A549 (cell line): ENCODE measurements around the gene AGTRAP. TPM values are rescaled to one million over a fixed set of nuclear protein-coding genes. Genes with fewer than 3 reads are reported as not detected.

ENCODE experiments used
- ATAC-seq, 2 experiments: fragments of 200-7000 bp in 1 of 2; fragments of >200 bp in 1 of 2; cut with Nextera tagmentation in 1 of 2; cut with Tn5 transposase in 1 of 2; 3 replicates each; pipeline versions ENCODE4 v1.8.0 to v1.9.1; 2018 to 2020; ENCODE audit warnings: mild to moderate bottlenecking in 1 of 2, moderate library complexity in 1 of 2
- CTCF ChIA-PET: fragments of 300-600 bp; sonication (Branson Sonifier 250); formaldehyde crosslinking; extraction: SDS; loops from one replicate; lab custom pipeline; 2021; ENCODE audit warnings: antibody characterized with exemption, inconsistent platforms; lab: Yijun Ruan, JAX
- POLR2A ChIA-PET: fragments of 350-600 bp; formaldehyde crosslinking; extraction: SDS; loops from one replicate; lab custom pipeline; 2021; ENCODE audit warnings: antibody characterized with exemption, inconsistent platforms; lab: Yijun Ruan, JAX
- DNase-seq, 2 experiments: peaks; one replicate each; pipeline versions ENCODE4 v3.0.0 to v3.0.0-alpha.2; 2011 to 2016; ENCODE audit warnings: low read depth in 1 of 2, low spot score in 1 of 2
- FAIRE-seq: peaks from 2 replicates; lab custom pipeline; 2011; peaks lifted over from hg19 to GRCh38; lab: Jason Lieb, UNC
- H3K27ac ChIP-seq, 2 experiments: fragments of >200 bp; sonication (Bioruptor Twin); formaldehyde crosslinking; 3 replicates each; pipeline ENCODE4 v1.5.1; 2016 to 2017
- H3K4me1 ChIP-seq: fragments of >200 bp; sonication (Bioruptor Twin); formaldehyde crosslinking; 3 replicates; pipeline ENCODE4 v1.6.1; 2016
- H3K4me2 ChIP-seq: fragments of >200 bp; sonication (Bioruptor Twin); formaldehyde crosslinking; 3 replicates; pipeline ENCODE4 v1.6.1; 2016
- H3K4me3 ChIP-seq: fragments of >200 bp; sonication (Bioruptor Twin); formaldehyde crosslinking; 3 replicates; pipeline ENCODE4 v1.5.1; 2016
- H3K9me3 ChIP-seq: fragments of >200 bp; sonication (Bioruptor Twin); formaldehyde crosslinking; 3 replicates; pipeline ENCODE4 v1.6.1; 2016
- ATOH8 ChIP-seq: fragments of 250-450 bp; sonication (Bioruptor Pico); IDR thresholded peaks from 2 replicates; pipeline ENCODE4 v1.5.0; 2020; ENCODE audit warnings: low read depth, mild to moderate bottlenecking, moderate library complexity
- BCL3 ChIP-seq: fragments of >200 bp; sonication (Bioruptor Twin); formaldehyde crosslinking; IDR thresholded peaks from 3 replicates; pipeline ENCODE4 v1.6.1; 2016
- CEBPB ChIP-seq, 2 experiments: fragments of >200 bp in 1 of 2; sonication (Bioruptor Twin) in 1 of 2; formaldehyde crosslinking in 1 of 2; IDR thresholded peaks; 2 replicates each; pipeline ENCODE4 v1.6.1; 2012 to 2016
- CHD2 ChIP-seq: fragments of 150-350 bp; IDR thresholded peaks from 2 replicates; pipeline ENCODE4 v1.6.1; 2014; ENCODE audit warnings: low read length; ENCODE audit not compliant: partially characterized antibody
- CHD4 ChIP-seq: fragments of 200-600 bp; sonication (generic); IDR thresholded peaks from 2 replicates; pipeline ENCODE4 v1.6.1; 2016; ENCODE audit warnings: antibody characterized with exemption, mild to moderate bottlenecking, borderline replicate concordance
- EHF ChIP-seq: fragments of 250-450 bp; sonication (Bioruptor Pico); IDR thresholded peaks from 2 replicates; pipeline ENCODE4 v1.5.0; 2020; ENCODE audit warnings: mild to moderate bottlenecking
- EHMT2 ChIP-seq: fragments of 200-600 bp; sonication (generic); IDR thresholded peaks from 2 replicates; pipeline ENCODE4 v1.6.1; 2016; ENCODE audit warnings: antibody characterized with exemption, low read depth, mild to moderate bottlenecking, moderate library complexity
- ESRRA ChIP-seq: fragments of 150-350 bp; IDR thresholded peaks from 2 replicates; pipeline ENCODE4 v1.6.1; 2014; ENCODE audit warnings: mild to moderate bottlenecking, low read length, borderline replicate concordance
- FOSL2 ChIP-seq, 2 experiments: fragments of 450-650 bp in 1 of 2; fragments of >200 bp in 1 of 2; sonication (Bioruptor Twin) in 1 of 2; formaldehyde crosslinking; IDR thresholded peaks; 2 replicates each; pipeline versions ENCODE4 v1.5.0 to v1.6.1; 2016 to 2020; ENCODE audit warnings: mild to moderate bottlenecking in 1 of 2, moderate library complexity in 1 of 2
- FOXS1 ChIP-seq: fragments of 250-450 bp; sonication (Bioruptor Pico); IDR thresholded peaks from 2 replicates; pipeline ENCODE4 v1.5.0; 2020; ENCODE audit warnings: mild to moderate bottlenecking, moderate library complexity
- GATA3 ChIP-seq: IDR thresholded peaks from 2 replicates; pipeline ENCODE4 v1.6.1; 2012; ENCODE audit warnings: borderline replicate concordance
- HOXA7 ChIP-seq: fragments of 250-450 bp; sonication (Bioruptor Pico); IDR thresholded peaks from 2 replicates; pipeline ENCODE4 v1.5.0; 2020; ENCODE audit warnings: mild to moderate bottlenecking, moderate library complexity
- HOXB13 ChIP-seq: fragments of 250-450 bp; sonication (Bioruptor Pico); IDR thresholded peaks from 2 replicates; pipeline ENCODE4 v1.5.0; 2020; ENCODE audit warnings: low read depth, mild to moderate bottlenecking, moderate library complexity
- JUNB ChIP-seq: fragments of >200 bp; sonication (Bioruptor Twin); formaldehyde crosslinking; IDR thresholded peaks from 2 replicates; pipeline ENCODE4 v1.6.1; 2016
- KDM1A ChIP-seq: fragments of 200-600 bp; sonication (generic); IDR thresholded peaks from 2 replicates; pipeline ENCODE4 v1.6.1; 2016; ENCODE audit warnings: low read depth, mild to moderate bottlenecking
- KDM5A ChIP-seq: fragments of 200-600 bp; sonication (generic); IDR thresholded peaks from 2 replicates; pipeline ENCODE4 v1.6.1; 2016; ENCODE audit warnings: antibody characterized with exemption, mild to moderate bottlenecking
- MAX ChIP-seq: IDR thresholded peaks from 2 replicates; pipeline ENCODE4 v1.6.1; 2012
- MAZ ChIP-seq: fragments of 150-350 bp; IDR thresholded peaks from 2 replicates; pipeline ENCODE4 v1.6.1; 2014; ENCODE audit warnings: antibody characterized with exemption, low read depth, low read length, borderline replicate concordance
- NPAS2 ChIP-seq: fragments of 250-450 bp; sonication (Bioruptor Pico); IDR thresholded peaks from 2 replicates; pipeline ENCODE4 v1.8.0; 2022; ENCODE audit warnings: mild to moderate bottlenecking, moderate library complexity, borderline replicate concordance
- RARB ChIP-seq: fragments of 250-450 bp; sonication (Bioruptor Pico); IDR thresholded peaks from 2 replicates; pipeline ENCODE4 v1.8.0; 2021; ENCODE audit warnings: mild to moderate bottlenecking, moderate library complexity
- SMC3 ChIP-seq: fragments of >200 bp; sonication (Bioruptor Twin); formaldehyde crosslinking; IDR thresholded peaks from 3 replicates; pipeline ENCODE4 v1.6.1; 2018; ENCODE audit warnings: inconsistent platforms
- SREBF2 ChIP-seq: fragments of 450-650 bp; IDR thresholded peaks from 2 replicates; pipeline ENCODE4 v1.6.1; 2014; ENCODE audit warnings: mild to moderate bottlenecking, moderate library complexity
- TFCP2L1 ChIP-seq: fragments of 250-450 bp; sonication (Bioruptor Pico); IDR thresholded peaks from 2 replicates; pipeline ENCODE4 v1.5.0; 2021; ENCODE audit warnings: mild to moderate bottlenecking
- TP53 ChIP-seq: fragments of 250-450 bp; sonication (Bioruptor Pico); IDR thresholded peaks from 2 replicates; pipeline ENCODE4 v1.5.0; 2021; ENCODE audit warnings: mild to moderate bottlenecking, moderate library complexity
- ZC3H11A ChIP-seq: fragments of 450-650 bp; IDR thresholded peaks from 2 replicates; pipeline ENCODE4 v1.6.1; 2014; ENCODE audit warnings: antibody characterized with exemption, mild to moderate bottlenecking
- ZFP36 ChIP-seq: fragments of 450-650 bp; IDR thresholded peaks from 2 replicates; pipeline ENCODE4 v1.6.1; 2014; ENCODE audit warnings: borderline replicate concordance; ENCODE audit not compliant: partially characterized antibody
- WGBS: methylation state at CpG from one replicate; pipeline ENCODE4 v1.1.6; 2017; ENCODE audit errors: missing lambda C conversion rate; 5-methylcytosine and 5-hydroxymethylcytosine counted together
- polyA plus RNA-seq, 4 experiments: library from polyadenylated mRNA; depleted of rRNA in 3 of 4; stranded (reverse); fragments of >200 nt; fragmentation: RNase III in 1 of 4; extraction: RNeasy Plus Mini Kit Qiagen cat#74134 plus additional on column Dnase treatment in 1 of 4; gene quantifications; 2 replicates in 3 of 4; 3 replicates in 1 of 4; pipeline ENCODE4 v1.2.3, GENCODE V29; 2011 to 2017
- TF ChIP-seq, protein P1 (sequence below): fragments of >200 bp; sonication (Bioruptor Twin); formaldehyde crosslinking; IDR thresholded peaks from 2 replicates; pipeline ENCODE4 v1.6.1; 2016
- TF ChIP-seq, protein P2 (sequence below): fragments of >200 bp; sonication (Bioruptor Twin); formaldehyde crosslinking; IDR thresholded peaks from 3 replicates; pipeline ENCODE4 v1.5.1; 2016

The AGTRAP gene
- polyA plus RNA-seq, 2 of the 4 experiments (the other 2 are of a cell fraction): 26.9 to 57.5 TPM

- DNase-seq (no peak), ATAC-seq (no peak), FAIRE-seq (no peak)
- 76% methylated on average over 6 of the region's 6 CpGs for WGBS
- H3K4me2 ChIP-seq: no peak overlapping the region
- ChIA-PET CTCF (interaction anchor here (1.0 to 3.7 kb wide), 4 partner anchors 9 to 197 kb away, joined by 3 to 14 read pairs (median 4); no protein-coding TSS in a partner anchor), POLR2A (no interaction called here)
- H3K4me3 ChIP-seq: no peak overlapping the region
- H3K9me3 ChIP-seq: no peaks in the 10 kb centered on the region
- no peak overlapping the region for H3K27ac ChIP-seq
- no peaks in the 10 kb centered on the region for H3K4me1 ChIP-seq
- TF ChIP-seq ESRRA (no peak), GATA3 (no peak), CEBPB (IDR thresholded peaks at IDR 0.05) (no peak), TP53 (no peak), FOSL2 (IDR thresholded peaks at IDR 0.05) (no peak), FOSL2 (CRISPR knock-in tag; IDR thresholded peaks at IDR 0.05) (no peak), NPAS2 (CRISPR knock-in tag) (no peak), BCL3 (no peak), CHD2 (no peak), ATOH8 (CRISPR knock-in tag) (no peak), CHD4 (no peak), EHF (CRISPR knock-in tag) (no peak), KDM1A (no peak)
- TF ChIP-seq, protein P1, sequence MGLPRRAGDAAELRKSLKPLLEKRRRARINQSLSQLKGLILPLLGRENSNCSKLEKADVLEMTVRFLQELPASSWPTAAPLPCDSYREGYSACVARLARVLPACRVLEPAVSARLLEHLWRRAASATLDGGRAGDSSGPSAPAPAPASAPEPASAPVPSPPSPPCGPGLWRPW: no peak
- TF ChIP-seq, protein P2, sequence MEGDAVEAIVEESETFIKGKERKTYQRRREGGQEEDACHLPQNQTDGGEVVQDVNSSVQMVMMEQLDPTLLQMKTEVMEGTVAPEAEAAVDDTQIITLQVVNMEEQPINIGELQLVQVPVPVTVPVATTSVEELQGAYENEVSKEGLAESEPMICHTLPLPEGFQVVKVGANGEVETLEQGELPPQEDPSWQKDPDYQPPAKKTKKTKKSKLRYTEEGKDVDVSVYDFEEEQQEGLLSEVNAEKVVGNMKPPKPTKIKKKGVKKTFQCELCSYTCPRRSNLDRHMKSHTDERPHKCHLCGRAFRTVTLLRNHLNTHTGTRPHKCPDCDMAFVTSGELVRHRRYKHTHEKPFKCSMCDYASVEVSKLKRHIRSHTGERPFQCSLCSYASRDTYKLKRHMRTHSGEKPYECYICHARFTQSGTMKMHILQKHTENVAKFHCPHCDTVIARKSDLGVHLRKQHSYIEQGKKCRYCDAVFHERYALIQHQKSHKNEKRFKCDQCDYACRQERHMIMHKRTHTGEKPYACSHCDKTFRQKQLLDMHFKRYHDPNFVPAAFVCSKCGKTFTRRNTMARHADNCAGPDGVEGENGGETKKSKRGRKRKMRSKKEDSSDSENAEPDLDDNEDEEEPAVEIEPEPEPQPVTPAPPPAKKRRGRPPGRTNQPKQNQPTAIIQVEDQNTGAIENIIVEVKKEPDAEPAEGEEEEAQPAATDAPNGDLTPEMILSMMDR: no peak
These were observed 40.1 kb upstream of the AGTRAP start for GRCh38 chr1:11695861-11696260.

GRCh38 chr1:11697188-11697892, 38.6 kb upstream of the AGTRAP start:
- TF ChIP-seq SMC3 (no peak), HOXB13 (CRISPR knock-in tag) (no peak), FOXS1 (no peak), RARB (CRISPR knock-in tag) (no peak), JUNB (no peak), MAX (no peak), ZFP36 (no peak), EHMT2 (no peak), SREBF2 (no peak), KDM1A (no peak), TP53 (no peak), GATA3 (no peak), HOXA7 (CRISPR knock-in tag) (no peak), MAZ (no peak), TFCP2L1 (CRISPR knock-in tag) (no peak), KDM5A (no peak), ZC3H11A (no peak), ESRRA (no peak)
- Histone ChIP-seq H3K27ac (no peak overlapping the region), H3K4me1 (no peaks in the 10 kb centered on the region), H3K4me2 (no peak overlapping the region), H3K9me3 (no peaks in the 10 kb centered on the region), H3K4me3 (no peak overlapping the region)
- ATAC-seq (no peak), DNase-seq (no peak), FAIRE-seq (no peak)
- 40% methylated on average over 6 of the region's 8 CpGs for WGBS
- ChIA-PET POLR2A (no interaction called here), CTCF (interaction anchor here (0.6 to 1.5 kb wide), 3 partner anchors 23 to 89 kb away, joined by 5 read pairs; no protein-coding TSS in a partner anchor)
